Sigmoid colon (tissue), 7 donors: ENCODE results near the gene MAPK7. TPM values are rescaled to one million over a fixed set of nuclear protein-coding genes. Genes with fewer than 3 reads are reported as not detected.
A peak's percentile ranks its signal among the peaks of the same experiment; 100 is the strongest.

ENCODE experiments used
- DNase-seq: peaks from one replicate; pipeline ENCODE4 v3.0.0-alpha.2; 2019
- H3K27ac ChIP-seq, 4 donors: fragments of 200-600 bp; sonication (generic); one replicate each; pipeline ENCODE4 v1.5.1; 2016 to 2019; ENCODE audit warnings: mild to moderate bottlenecking in 1 of 4
- H3K27me3 ChIP-seq, 3 donors: fragments of 200-600 bp; sonication (generic); one replicate each; pipeline ENCODE4 v1.5.1; 2019; ENCODE audit warnings: mild to moderate bottlenecking in 1 of 3
- H3K36me3 ChIP-seq, 4 donors: fragments of 200-600 bp; sonication (generic); one replicate each; pipeline ENCODE4 v1.5.1; 2016 to 2019
- H3K4me1 ChIP-seq, 4 donors: fragments of 200-600 bp; sonication (generic); one replicate each; pipeline ENCODE4 v1.5.1; 2017 to 2019
- H3K4me3 ChIP-seq, 4 donors: fragments of 200-600 bp; sonication (generic); one replicate each; pipeline ENCODE4 v1.5.1; 2017 to 2019; ENCODE audit warnings: mild to moderate bottlenecking in 2 of 4, moderate library complexity in 1 of 4
- H3K9me3 ChIP-seq, 4 donors: fragments of 200-600 bp in 3 of 4; sonication (generic) in 3 of 4; one replicate each; pipeline versions ENCODE4 v1.5.1 to v1.6.1; 2013 to 2019
- EP300 ChIP-seq, 4 donors: sonication (generic); formaldehyde crosslinking; IDR thresholded peaks; one replicate each; pipeline ENCODE4 v1.6.1; 2017; ENCODE audit warnings: antibody characterized with exemption in 4 of 4
- POLR2A ChIP-seq, 2 donors: fragments of 450-650 bp; IDR thresholded peaks; one replicate each; pipeline ENCODE4 v1.6.1; 2016; ENCODE audit warnings: antibody characterized with exemption in 2 of 2, mild to moderate bottlenecking in 2 of 2, moderate library complexity in 2 of 2
- POLR2AphosphoS5 ChIP-seq, 4 donors: sonication (generic); formaldehyde crosslinking; IDR thresholded peaks; one replicate each; pipeline ENCODE4 v1.6.1; 2017; ENCODE audit warnings: antibody characterized with exemption in 4 of 4
- WGBS, 2 donors: extraction: QIAGEN DNeasy Blood & Tissue Kit; methylation state at CpG; one replicate each; pipeline ENCODE4 v1.1.7; 2013; 5-methylcytosine and 5-hydroxymethylcytosine counted together
- intact Hi-C: fragments of 100-400 bp; cut with DNase I; formaldehyde crosslinking; loops from one replicate; pipeline ENCODE4 v1.15.1; 2023
- polyA plus RNA-seq, 3 donors: library from polyadenylated mRNA; stranded (reverse); fragments of 200-250 nt; gene quantifications; one replicate each; pipeline ENCODE4 v1.2.3, GENCODE V29; 2013
- total RNA-seq, 4 donors: library from RNA; depleted of rRNA; stranded (reverse); fragments of >200 nt; gene quantifications; one replicate each; pipeline ENCODE4 v1.1.0, GENCODE V29; 2016
- TF ChIP-seq, protein P1 (sequence below), 4 experiments: fragments of 450-650 bp in 3 of 4; fragments of 200-600 bp in 1 of 4; IDR thresholded peaks; one replicate each; pipeline ENCODE4 v1.5.1; 2016 to 2019; ENCODE audit warnings: antibody characterized with exemption in 4 of 4, mild to moderate bottlenecking in 3 of 4, moderate library complexity in 2 of 4
- donor health status: healthy with polysubstance abuse.
- donor health status: Bipolar disorder and iron deficiency.
- donor health status: healthy.

MAPK7 gene
- total and polyA plus RNA-seq, 7 donors = 18.3 to 45.7 (median 28.5) TPM

GRCh38 chr17:19359856-19360255, 18.4 kb upstream of the MAPK7 start:
- Histone ChIP-seq H3K4me3 (no peak overlapping the region), H3K4me1 (peaks cover 0 to 20% (median 17%) of the 10 kb centered on the region in 4 donors), H3K27me3 (no peaks in the 10 kb centered on the region), H3K9me3 (no peaks in the 10 kb centered on the region), H3K27ac (no peak overlapping the region), H3K36me3 (peaks cover 0 to 19% (median 2%) of the 10 kb centered on the region in 4 donors)
- 93 to 95% methylated on average over 5 of the region's 5 CpGs for WGBS, 2 donors
- no peak for TF ChIP-seq POLR2A (IDR thresholded peaks at IDR 0.05)
- TF ChIP-seq EP300 (IDR thresholded peaks at IDR 0.05) = no peak
- TF ChIP-seq, protein P1, sequence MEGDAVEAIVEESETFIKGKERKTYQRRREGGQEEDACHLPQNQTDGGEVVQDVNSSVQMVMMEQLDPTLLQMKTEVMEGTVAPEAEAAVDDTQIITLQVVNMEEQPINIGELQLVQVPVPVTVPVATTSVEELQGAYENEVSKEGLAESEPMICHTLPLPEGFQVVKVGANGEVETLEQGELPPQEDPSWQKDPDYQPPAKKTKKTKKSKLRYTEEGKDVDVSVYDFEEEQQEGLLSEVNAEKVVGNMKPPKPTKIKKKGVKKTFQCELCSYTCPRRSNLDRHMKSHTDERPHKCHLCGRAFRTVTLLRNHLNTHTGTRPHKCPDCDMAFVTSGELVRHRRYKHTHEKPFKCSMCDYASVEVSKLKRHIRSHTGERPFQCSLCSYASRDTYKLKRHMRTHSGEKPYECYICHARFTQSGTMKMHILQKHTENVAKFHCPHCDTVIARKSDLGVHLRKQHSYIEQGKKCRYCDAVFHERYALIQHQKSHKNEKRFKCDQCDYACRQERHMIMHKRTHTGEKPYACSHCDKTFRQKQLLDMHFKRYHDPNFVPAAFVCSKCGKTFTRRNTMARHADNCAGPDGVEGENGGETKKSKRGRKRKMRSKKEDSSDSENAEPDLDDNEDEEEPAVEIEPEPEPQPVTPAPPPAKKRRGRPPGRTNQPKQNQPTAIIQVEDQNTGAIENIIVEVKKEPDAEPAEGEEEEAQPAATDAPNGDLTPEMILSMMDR (IDR thresholded peaks at IDR 0.05) = no peak
- no peak for TF ChIP-seq POLR2AphosphoS5 (IDR thresholded peaks at IDR 0.05)
- intact Hi-C loops = loop anchor here (5.0 kb wide), 2 partner anchors 52 to 402 kb away; partner anchors contain the start of gene RNF112
- DNase-seq = peak; percentile 50

DNA sequence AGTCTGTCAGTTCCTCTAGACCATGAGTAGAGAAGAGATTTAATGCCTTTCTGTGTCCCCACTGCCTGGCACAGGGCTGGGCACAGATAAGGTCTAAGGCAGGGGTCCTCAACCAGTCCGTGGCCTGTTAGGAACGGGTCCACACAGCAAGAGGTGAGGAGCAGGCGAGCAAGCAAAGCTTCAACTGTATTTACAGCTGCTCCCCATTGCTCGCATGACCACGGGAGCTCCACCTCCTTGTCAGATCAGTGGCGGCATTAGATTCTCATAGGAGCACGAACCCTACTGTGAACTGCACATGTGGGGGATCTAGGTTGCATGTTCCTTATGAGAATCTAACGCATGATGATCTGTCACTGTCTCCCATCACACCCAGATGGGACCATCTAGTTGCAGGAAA, 17.5 kb upstream of the MAPK7 start:
- 93 to 94% methylated on average over 8 of the region's 8 CpGs for WGBS, 2 donors
- H3K36me3 ChIP-seq = peaks cover 0 to 19% (median 2%) of the 10 kb centered on the region in 4 donors
- TF ChIP-seq, protein P1 (IDR thresholded peaks at IDR 0.05) = no peak
- no peak for TF ChIP-seq POLR2AphosphoS5 (IDR thresholded peaks at IDR 0.05)
- no peak for TF ChIP-seq POLR2A (IDR thresholded peaks at IDR 0.05)
- TF ChIP-seq EP300 (IDR thresholded peaks at IDR 0.05) = no peak
- DNase-seq = peak; percentile 55
- no peaks in the 10 kb centered on the region for H3K9me3 ChIP-seq
- no peak overlapping the region for H3K4me3 ChIP-seq
- H3K4me1 ChIP-seq = peaks cover 0 to 20% (median 17%) of the 10 kb centered on the region in 4 donors
- no peaks in the 10 kb centered on the region for H3K27me3 ChIP-seq
- no peak overlapping the region for H3K27ac ChIP-seq
- intact Hi-C loops = loop anchor here (5.0 kb wide), 2 partner anchors 52 to 402 kb away; partner anchors contain the start of gene RNF112

DNA sequence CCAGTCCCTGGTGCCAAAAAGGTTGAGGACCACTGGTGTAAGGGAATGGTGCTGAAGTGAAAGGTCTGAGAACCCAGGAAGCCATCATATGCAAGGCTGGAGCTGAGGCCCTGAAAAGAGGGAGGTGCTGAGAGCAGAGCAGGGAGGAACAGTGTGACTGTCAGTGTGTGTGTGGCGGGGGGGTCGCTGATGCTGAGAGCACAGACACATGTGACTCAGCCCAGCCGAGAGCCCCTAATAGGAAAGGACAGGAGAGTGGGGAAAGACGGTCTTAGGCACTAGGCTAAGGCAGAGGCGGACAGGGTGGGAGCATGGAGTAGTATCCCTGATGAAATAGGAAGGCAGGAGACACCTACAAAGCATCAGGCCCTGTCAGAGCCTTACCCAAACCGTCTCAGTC, 17.0 kb upstream of the MAPK7 start:
- Histone ChIP-seq H3K4me3 (no peak overlapping the region), H3K27me3 (no peaks in the 10 kb centered on the region), H3K27ac (peak overlapping the region in 3 of 4 donors; percentile 85 to 91 (median 87)), H3K36me3 (peaks cover 0 to 19% (median 2%) of the 10 kb centered on the region in 4 donors), H3K4me1 (peaks cover 0 to 20% (median 17%) of the 10 kb centered on the region in 4 donors), H3K9me3 (no peaks in the 10 kb centered on the region)
- 75 to 82% methylated on average over 6 of the region's 6 CpGs for WGBS, 2 donors
- intact Hi-C loops = loop anchor here (5.0 kb wide), 2 partner anchors 51 to 401 kb away; partner anchors contain the start of gene RNF112
- DNase-seq = peak; percentile 62
- no peak for TF ChIP-seq EP300 (IDR thresholded peaks at IDR 0.05)
- TF ChIP-seq POLR2A (IDR thresholded peaks at IDR 0.05) = no peak
- TF ChIP-seq, protein P1 (IDR thresholded peaks at IDR 0.05) = no peak
- no peak for TF ChIP-seq POLR2AphosphoS5 (IDR thresholded peaks at IDR 0.05)

- H3K9me3 ChIP-seq = no peaks in the 10 kb centered on the region
- H3K4me3 ChIP-seq = peak overlapping the region; percentile 65 to 83 (median 78)
- WGBS, 2 donors = 7 to 26% methylated on average over 16 of the region's 16 CpGs
- TF ChIP-seq POLR2AphosphoS5 (IDR thresholded peaks at IDR 0.05) (no peak), POLR2A (IDR thresholded peaks at IDR 0.05) (no peak), EP300 (IDR thresholded peaks at IDR 0.05) (no peak)
- TF ChIP-seq, protein P1 (IDR thresholded peaks at IDR 0.05) = no peak
- H3K36me3 ChIP-seq = peaks cover 0 to 18% (median 2%) of the 10 kb centered on the region in 4 donors
- H3K4me1 ChIP-seq = peaks cover 0 to 20% (median 17%) of the 10 kb centered on the region in 4 donors
- intact Hi-C loops = loop anchor here (1.0 to 5.0 kb wide), 5 partner anchors 15 to 400 kb away; partner anchors contain the start of genes ALDH3A2 and RNF112
- no peak for DNase-seq
- H3K27me3 ChIP-seq = no peaks in the 10 kb centered on the region
- peak overlapping the region; percentile 85 to 91 (median 88) for H3K27ac ChIP-seq
These were observed 16.4 kb upstream of the MAPK7 start for GRCh38 chr17:19361944-19362276.
